ENCODE results near the gene LCE3A. TPM values are rescaled to one million over a fixed set of nuclear protein-coding genes. Genes with fewer than 3 reads are reported as not detected.

LCE3A gene
- total RNA-seq, 1 donor from 2014 or later = not detected

DNA sequence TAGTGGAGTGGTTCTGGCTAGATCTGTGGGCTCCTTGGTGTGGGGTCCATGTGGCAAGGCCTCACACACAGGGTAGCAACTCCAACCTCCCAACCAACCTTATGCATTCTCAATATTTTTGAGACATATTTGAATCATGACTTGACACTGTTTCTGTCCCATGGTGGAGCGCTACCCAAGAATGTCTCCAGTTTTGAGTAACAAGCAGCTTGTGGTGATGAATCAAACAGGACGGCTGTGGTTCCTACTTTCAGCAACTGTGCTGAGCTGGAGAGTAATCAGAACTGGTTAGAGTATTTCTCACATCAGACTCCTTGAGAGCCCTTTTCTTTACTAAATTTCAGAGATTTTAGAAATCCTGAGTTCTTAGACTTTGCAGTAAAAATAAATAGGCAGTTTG, 45.7 kb downstream of the LCE3A start:
- DNase-seq (ENCODE audit: low spot score) = no peak

Other genes starting within 250 kb of the LCE3A start
- gene CRNN, start 208.8 kb downstream of the LCE3A start, total RNA-seq = not detected
- not detected for gene LCE5A, start 112.3 kb downstream of the LCE3A start, total RNA-seq
- gene CRCT1, start 108.6 kb downstream of the LCE3A start, total RNA-seq = not detected
- gene LCE3E, start 56.3 kb downstream of the LCE3A start, total RNA-seq = not detected
- not detected for gene LCE3D, start 42.6 kb downstream of the LCE3A start, total RNA-seq
- not detected for gene LCE3C, start 22.9 kb downstream of the LCE3A start, total RNA-seq
- gene LCE3B, start 9.3 kb downstream of the LCE3A start, total RNA-seq = not detected
- not detected for gene LCE2D, start 40.3 kb upstream of the LCE3A start, total RNA-seq
- gene LCE2C, start 52.2 kb upstream of the LCE3A start, total RNA-seq = not detected
- gene LCE2B, start 63.0 kb upstream of the LCE3A start, total RNA-seq = not detected
- gene LCE2A, start 75.2 kb upstream of the LCE3A start, total RNA-seq = not detected
- gene LCE4A, start 85.1 kb upstream of the LCE3A start, total RNA-seq = not detected
- gene KPRP, start 134.9 kb upstream of the LCE3A start, total RNA-seq = not detected
- not detected for gene LCE1F, start 152.0 kb upstream of the LCE3A start, total RNA-seq
- gene LCE1E, start 163.2 kb upstream of the LCE3A start, total RNA-seq = not detected
- gene LCE1D, start 173.6 kb upstream of the LCE3A start, total RNA-seq = not detected
- gene LCE1C, start 183.5 kb upstream of the LCE3A start, total RNA-seq = not detected
- not detected for gene LCE1B, start 188.9 kb upstream of the LCE3A start, total RNA-seq
- gene LCE1A, start 204.4 kb upstream of the LCE3A start, total RNA-seq = not detected
- not detected for gene LCE6A, start 219.8 kb upstream of the LCE3A start, total RNA-seq
- not detected for gene LCE7A, start 236.9 kb upstream of the LCE3A start, total RNA-seq